Fibroblast of the aortic adventitia (primary cell): ENCODE measurements around the gene ZC3HAV1L. TPM values are rescaled to one million over a fixed set of nuclear protein-coding genes. Genes with fewer than 3 reads are reported as not detected.

Source experiments
- DNase-seq: peaks from one replicate; pipeline ENCODE4 v3.0.0-alpha.2; 2010; ENCODE audit warnings: low read depth
- H3K4me3 ChIP-seq: 2 replicates; pipeline ENCODE4 v1.5.1; 2011; ENCODE audit warnings: low read depth, mild to moderate bottlenecking, control low read depth, low read length, moderate library complexity
- CTCF ChIP-seq: IDR thresholded peaks from 2 replicates; pipeline ENCODE4 v1.5.1; 2011; ENCODE audit warnings: mild to moderate bottlenecking, low read length, control low read depth, inconsistent platforms; ENCODE audit not compliant: insufficient read depth
- total RNA-seq: library from RNA; depleted of rRNA; stranded (reverse); fragments of >200 nt; gene quantifications from 2 replicates; pipeline ENCODE4 v1.2.3, GENCODE V29; 2012; ENCODE audit warnings: low replicate concordance

The ZC3HAV1L gene
- total RNA-seq, 1 donor: 11.9 TPM

GRCh38 chr7:139054101-139054500 is 18.3 kb upstream of the ZC3HAV1L start:
- TF ChIP-seq CTCF: no peak
- no peak overlapping the region for H3K4me3 ChIP-seq
- DNase-seq: no peak

- DNase-seq: no peak
- no peak overlapping the region for H3K4me3 ChIP-seq
- no peak for TF ChIP-seq CTCF
Observed at GRCh38 chr7:139051655-139052054, 15.8 kb upstream of the ZC3HAV1L start.

- no peak for TF ChIP-seq CTCF
- DNase-seq: no peak
- no peak overlapping the region for H3K4me3 ChIP-seq
Observed at GRCh38 chr7:139049936-139050335, 14.1 kb upstream of the ZC3HAV1L start.

GRCh38 chr7:139049111-139049510 is 13.3 kb upstream of the ZC3HAV1L start:
- no peak for DNase-seq
- TF ChIP-seq CTCF: no peak
- H3K4me3 ChIP-seq: no peak overlapping the region

- DNase-seq: no peak
- no peak for TF ChIP-seq CTCF
- H3K4me3 ChIP-seq: no peak overlapping the region
Observed at GRCh38 chr7:139047970-139048369, 12.1 kb upstream of the ZC3HAV1L start.

GRCh38 chr7:139046143-139046542 is 10.3 kb upstream of the ZC3HAV1L start:
- H3K4me3 ChIP-seq: no peak overlapping the region
- TF ChIP-seq CTCF: no peak
- no peak for DNase-seq
